ENCODE data around the gene ATP2B1.

Gene ATP2B1

GRCh38 chr12:89685363-89685972 lies 23.2 kb downstream of the ATP2B1 start:
- Histone ChIP-seq H3K9me3 (ENCODE audit: control insufficient read depth, insufficient read depth, low read length) (no peaks in the 10 kb centered on the region), H3K4me3 (ENCODE audit: low read depth, low read length) (no peak overlapping the region), H3K4me1 (ENCODE audit: control insufficient read depth, insufficient read depth, low read length) (no peaks in the 10 kb centered on the region), H3K9ac (ENCODE audit: low read depth, low read length) (no peak overlapping the region), H3K36me3 (ENCODE audit: control insufficient read depth, insufficient read depth, low read length) (no peaks in the 10 kb centered on the region), H3K27me3 (ENCODE audit: control insufficient read depth, insufficient read depth, low read length) (no peaks in the 10 kb centered on the region)

GRCh38 chr12:89684136-89684535 lies 24.5 kb downstream of the ATP2B1 start:
- H3K4me1 ChIP-seq (ENCODE audit: control insufficient read depth, insufficient read depth, low read length) = no peaks in the 10 kb centered on the region
- H3K36me3 ChIP-seq (ENCODE audit: control insufficient read depth, insufficient read depth, low read length) = no peaks in the 10 kb centered on the region
- H3K9me3 ChIP-seq (ENCODE audit: control insufficient read depth, insufficient read depth, low read length) = no peaks in the 10 kb centered on the region
- H3K9ac ChIP-seq (ENCODE audit: low read depth, low read length) = no peak overlapping the region
- no peak overlapping the region for H3K4me3 ChIP-seq (ENCODE audit: low read depth, low read length)
- no peaks in the 10 kb centered on the region for H3K27me3 ChIP-seq (ENCODE audit: control insufficient read depth, insufficient read depth, low read length)

- H3K9me3 ChIP-seq (ENCODE audit: control insufficient read depth, insufficient read depth, low read length) = no peaks in the 10 kb centered on the region
- H3K4me3 ChIP-seq (ENCODE audit: low read depth, low read length) = no peak overlapping the region
- H3K4me1 ChIP-seq (ENCODE audit: control insufficient read depth, insufficient read depth, low read length) = no peaks in the 10 kb centered on the region
- no peaks in the 10 kb centered on the region for H3K36me3 ChIP-seq (ENCODE audit: control insufficient read depth, insufficient read depth, low read length)
- H3K27me3 ChIP-seq (ENCODE audit: control insufficient read depth, insufficient read depth, low read length) = no peaks in the 10 kb centered on the region
- H3K9ac ChIP-seq (ENCODE audit: low read depth, low read length) = no peak overlapping the region
Observed at GRCh38 chr12:89682284-89682683, 26.4 kb downstream of the ATP2B1 start.

- Histone ChIP-seq H3K4me3 (ENCODE audit: low read depth, low read length) (no peak overlapping the region), H3K9ac (ENCODE audit: low read depth, low read length) (no peak overlapping the region), H3K4me1 (ENCODE audit: control insufficient read depth, insufficient read depth, low read length) (no peaks in the 10 kb centered on the region), H3K36me3 (ENCODE audit: control insufficient read depth, insufficient read depth, low read length) (no peaks in the 10 kb centered on the region), H3K27me3 (ENCODE audit: control insufficient read depth, insufficient read depth, low read length) (no peaks in the 10 kb centered on the region), H3K9me3 (ENCODE audit: control insufficient read depth, insufficient read depth, low read length) (no peaks in the 10 kb centered on the region)
Observed at GRCh38 chr12:89680409-89680808, 28.2 kb downstream of the ATP2B1 start.

GRCh38 chr12:89679631-89680030 lies 29.0 kb downstream of the ATP2B1 start:
- no peaks in the 10 kb centered on the region for H3K4me1 ChIP-seq (ENCODE audit: control insufficient read depth, insufficient read depth, low read length)
- no peak overlapping the region for H3K4me3 ChIP-seq (ENCODE audit: low read depth, low read length)
- H3K27me3 ChIP-seq (ENCODE audit: control insufficient read depth, insufficient read depth, low read length) = no peaks in the 10 kb centered on the region
- H3K9ac ChIP-seq (ENCODE audit: low read depth, low read length) = no peak overlapping the region
- no peaks in the 10 kb centered on the region for H3K9me3 ChIP-seq (ENCODE audit: control insufficient read depth, insufficient read depth, low read length)
- H3K36me3 ChIP-seq (ENCODE audit: control insufficient read depth, insufficient read depth, low read length) = no peaks in the 10 kb centered on the region

GRCh38 chr12:89678225-89678624 lies 30.4 kb downstream of the ATP2B1 start:
- Histone ChIP-seq H3K27me3 (ENCODE audit: control insufficient read depth, insufficient read depth, low read length) (no peaks in the 10 kb centered on the region), H3K36me3 (ENCODE audit: control insufficient read depth, insufficient read depth, low read length) (no peaks in the 10 kb centered on the region), H3K4me1 (ENCODE audit: control insufficient read depth, insufficient read depth, low read length) (no peaks in the 10 kb centered on the region), H3K9ac (ENCODE audit: low read depth, low read length) (no peak overlapping the region), H3K4me3 (ENCODE audit: low read depth, low read length) (no peak overlapping the region), H3K9me3 (ENCODE audit: control insufficient read depth, insufficient read depth, low read length) (no peaks in the 10 kb centered on the region)

- no peaks in the 10 kb centered on the region for H3K4me1 ChIP-seq (ENCODE audit: control insufficient read depth, insufficient read depth, low read length)
- no peak overlapping the region for H3K9ac ChIP-seq (ENCODE audit: low read depth, low read length)
- H3K4me3 ChIP-seq (ENCODE audit: low read depth, low read length) = no peak overlapping the region
- no peaks in the 10 kb centered on the region for H3K27me3 ChIP-seq (ENCODE audit: control insufficient read depth, insufficient read depth, low read length)
- H3K36me3 ChIP-seq (ENCODE audit: control insufficient read depth, insufficient read depth, low read length) = no peaks in the 10 kb centered on the region
- H3K9me3 ChIP-seq (ENCODE audit: control insufficient read depth, insufficient read depth, low read length) = no peaks in the 10 kb centered on the region
Observed at GRCh38 chr12:89676930-89677329, 31.7 kb downstream of the ATP2B1 start.

- Histone ChIP-seq H3K4me1 (ENCODE audit: control insufficient read depth, insufficient read depth, low read length) (no peaks in the 10 kb centered on the region), H3K9me3 (ENCODE audit: control insufficient read depth, insufficient read depth, low read length) (no peaks in the 10 kb centered on the region), H3K9ac (ENCODE audit: low read depth, low read length) (no peak overlapping the region), H3K4me3 (ENCODE audit: low read depth, low read length) (no peak overlapping the region), H3K27me3 (ENCODE audit: control insufficient read depth, insufficient read depth, low read length) (no peaks in the 10 kb centered on the region), H3K36me3 (ENCODE audit: control insufficient read depth, insufficient read depth, low read length) (no peaks in the 10 kb centered on the region)
Observed at GRCh38 chr12:89674326-89674942, 34.2 kb downstream of the ATP2B1 start.

GRCh38 chr12:89673603-89674002 lies 35.0 kb downstream of the ATP2B1 start:
- no peak overlapping the region for H3K4me3 ChIP-seq (ENCODE audit: low read depth, low read length)
- no peak overlapping the region for H3K9ac ChIP-seq (ENCODE audit: low read depth, low read length)
- no peaks in the 10 kb centered on the region for H3K9me3 ChIP-seq (ENCODE audit: control insufficient read depth, insufficient read depth, low read length)
- no peaks in the 10 kb centered on the region for H3K4me1 ChIP-seq (ENCODE audit: control insufficient read depth, insufficient read depth, low read length)
- no peaks in the 10 kb centered on the region for H3K36me3 ChIP-seq (ENCODE audit: control insufficient read depth, insufficient read depth, low read length)
- no peaks in the 10 kb centered on the region for H3K27me3 ChIP-seq (ENCODE audit: control insufficient read depth, insufficient read depth, low read length)

- no peak overlapping the region for H3K9ac ChIP-seq (ENCODE audit: low read depth, low read length)
- no peaks in the 10 kb centered on the region for H3K9me3 ChIP-seq (ENCODE audit: control insufficient read depth, insufficient read depth, low read length)
- H3K27me3 ChIP-seq (ENCODE audit: control insufficient read depth, insufficient read depth, low read length) = no peaks in the 10 kb centered on the region
- H3K4me1 ChIP-seq (ENCODE audit: control insufficient read depth, insufficient read depth, low read length) = no peaks in the 10 kb centered on the region
- H3K36me3 ChIP-seq (ENCODE audit: control insufficient read depth, insufficient read depth, low read length) = no peaks in the 10 kb centered on the region
- H3K4me3 ChIP-seq (ENCODE audit: low read depth, low read length) = no peak overlapping the region
Observed at GRCh38 chr12:89672589-89672979, 36.1 kb downstream of the ATP2B1 start.

GRCh38 chr12:89671469-89671868 lies 37.2 kb downstream of the ATP2B1 start:
- Histone ChIP-seq H3K4me1 (ENCODE audit: control insufficient read depth, insufficient read depth, low read length) (no peaks in the 10 kb centered on the region), H3K36me3 (ENCODE audit: control insufficient read depth, insufficient read depth, low read length) (no peaks in the 10 kb centered on the region), H3K4me3 (ENCODE audit: low read depth, low read length) (no peak overlapping the region), H3K27me3 (ENCODE audit: control insufficient read depth, insufficient read depth, low read length) (no peaks in the 10 kb centered on the region), H3K9me3 (ENCODE audit: control insufficient read depth, insufficient read depth, low read length) (no peaks in the 10 kb centered on the region), H3K9ac (ENCODE audit: low read depth, low read length) (no peak overlapping the region)

- H3K9me3 ChIP-seq (ENCODE audit: control insufficient read depth, insufficient read depth, low read length) = no peaks in the 10 kb centered on the region
- H3K4me3 ChIP-seq (ENCODE audit: low read depth, low read length) = no peak overlapping the region
- no peaks in the 10 kb centered on the region for H3K36me3 ChIP-seq (ENCODE audit: control insufficient read depth, insufficient read depth, low read length)
- H3K4me1 ChIP-seq (ENCODE audit: control insufficient read depth, insufficient read depth, low read length) = no peaks in the 10 kb centered on the region
- no peaks in the 10 kb centered on the region for H3K27me3 ChIP-seq (ENCODE audit: control insufficient read depth, insufficient read depth, low read length)
- H3K9ac ChIP-seq (ENCODE audit: low read depth, low read length) = no peak overlapping the region
Observed at GRCh38 chr12:89669197-89669596, 39.4 kb downstream of the ATP2B1 start.

Data from iPS-15b (cell line).